Measurements from ENCODE around the gene PRDM5. TPM values are rescaled to one million over a fixed set of nuclear protein-coding genes. Genes with fewer than 3 reads are reported as not detected.
"Not testable (repeated sequence)": the region's sequence is repeated elsewhere in the genome, so short reads cannot be mapped to it uniquely, and the experiment has no call there.

PRDM5 gene
- total RNA-seq, 2 donors from 2014 or later: 9.6 to 36.3 TPM

DNA sequence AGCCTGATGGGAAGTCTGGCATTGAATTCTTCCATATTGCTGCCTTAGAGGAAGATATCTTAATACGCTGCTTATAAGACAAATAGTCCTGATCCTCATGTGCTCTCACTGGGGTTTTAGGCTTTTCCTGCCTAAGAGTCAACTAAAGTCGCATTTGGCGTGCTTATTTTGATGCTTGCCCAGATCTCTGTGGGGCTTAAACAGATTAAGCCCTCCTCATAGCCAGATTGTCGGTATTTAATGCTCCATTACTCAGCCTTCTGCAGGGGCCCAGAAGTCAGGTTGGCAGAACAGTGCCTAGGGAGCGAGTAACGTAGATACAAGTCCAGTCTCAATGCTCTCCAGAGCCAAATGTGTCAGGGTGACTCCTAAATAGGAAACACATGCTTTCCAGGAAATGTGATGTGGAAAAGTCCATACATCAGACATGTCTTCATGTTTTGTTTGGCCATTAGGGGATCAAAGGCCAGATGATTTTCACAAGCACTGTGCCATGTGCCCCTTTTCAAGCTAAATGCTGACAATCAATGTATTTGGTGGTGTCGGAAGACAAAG lies 262.8 kb downstream of the PRDM5 start:
- intact Hi-C loops (cut with DNase I): no loop called here
- 90 to 97% methylated on average over 7 of the region's 7 CpGs for WGBS, 2 donors
- no peak overlapping the region for H3K4me3 ChIP-seq
- H3K4me1 ChIP-seq: no peaks in the 10 kb centered on the region
- no peaks in the 10 kb centered on the region for H3K27me3 ChIP-seq
- DNase-seq (no peak), ATAC-seq (no peak)
- no peaks in the 10 kb centered on the region for H3K36me3 ChIP-seq (replicated peaks in 1 of 2; ENCODE audit: insufficient read depth in 1 of 2, low read depth in 2 of 2)
- H3K27ac ChIP-seq: no peak overlapping the region
- H3K9me3 ChIP-seq: no peaks in the 10 kb centered on the region
- no peak for TF ChIP-seq POLR2A (IDR thresholded peaks at IDR 0.05)
- TF ChIP-seq CTCF (IDR thresholded peaks at IDR 0.05): no peak

DNA sequence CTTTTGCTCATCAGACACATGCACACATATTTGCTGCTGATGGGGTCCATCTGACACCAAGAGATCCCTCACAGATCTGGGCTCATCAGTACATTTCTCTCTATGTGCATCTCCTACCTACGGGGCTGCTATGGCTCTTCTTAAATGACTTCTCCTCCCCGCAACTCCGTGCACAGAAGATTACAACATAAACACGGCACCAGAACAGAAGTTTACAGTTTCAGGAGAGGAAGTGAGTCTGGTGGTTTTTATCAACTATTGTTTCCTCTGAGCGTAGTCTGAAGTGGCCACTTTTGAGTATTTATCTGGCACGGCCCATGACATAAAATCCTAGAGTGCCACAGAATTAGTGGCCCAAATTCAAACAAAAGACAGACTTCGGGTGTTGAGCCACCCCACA lies 263.8 kb downstream of the PRDM5 start:
- 54 to 71% methylated on average over 7 of the region's 7 CpGs for WGBS, 2 donors
- Histone ChIP-seq H3K4me3 (no peak overlapping the region), H3K4me1 (no peaks in the 10 kb centered on the region), H3K36me3 (replicated peaks in 1 of 2; ENCODE audit: insufficient read depth in 1 of 2, low read depth in 2 of 2) (no peaks in the 10 kb centered on the region), H3K9me3 (no peaks in the 10 kb centered on the region), H3K27me3 (no peaks in the 10 kb centered on the region), H3K27ac (no peak overlapping the region)
- ATAC-seq (no peak), DNase-seq (no peak)
- intact Hi-C loops (cut with DNase I): no loop called here
- TF ChIP-seq CTCF (IDR thresholded peaks at IDR 0.05): no peak
- TF ChIP-seq POLR2A (IDR thresholded peaks at IDR 0.05): no peak

- ATAC-seq (no peak), DNase-seq (no peak)
- Histone ChIP-seq H3K27ac (no peak overlapping the region), H3K9me3 (no peaks in the 10 kb centered on the region), H3K4me1 (no peaks in the 10 kb centered on the region), H3K4me3 (no peak overlapping the region), H3K36me3 (replicated peaks in 1 of 2; ENCODE audit: insufficient read depth in 1 of 2, low read depth in 2 of 2) (no peaks in the 10 kb centered on the region), H3K27me3 (no peaks in the 10 kb centered on the region)
- no peak for TF ChIP-seq POLR2A (IDR thresholded peaks at IDR 0.05)
- no peak for TF ChIP-seq CTCF (IDR thresholded peaks at IDR 0.05)
- intact Hi-C loops (cut with DNase I): no loop called here
- WGBS, 2 donors: 84 to 85% methylated on average over 2 of the region's 2 CpGs
These were observed 268.5 kb downstream of the PRDM5 start for GRCh38 chr4:120653804-120654573.

DNA sequence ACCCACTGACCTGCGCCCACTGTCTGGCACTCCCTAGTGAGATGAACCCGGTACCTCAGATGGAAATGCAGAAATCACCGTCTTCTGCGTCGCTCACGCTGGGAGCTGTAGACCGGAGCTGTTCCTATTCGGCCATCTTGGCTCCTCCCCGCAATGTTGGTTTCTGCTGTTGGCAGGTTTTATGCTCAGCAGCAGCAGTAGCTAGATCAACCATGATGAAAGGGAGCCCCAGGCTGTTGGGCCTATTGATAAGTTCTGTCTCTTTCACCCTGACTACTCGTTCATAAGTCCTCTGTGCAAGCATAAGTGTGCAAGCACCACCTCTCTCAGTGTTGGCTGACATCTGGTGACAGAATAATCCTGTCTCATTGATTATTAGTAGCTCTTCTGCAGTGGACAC lies 274.2 kb downstream of the PRDM5 start:
- ATAC-seq; H3K36me3 ChIP-seq (replicated peaks in 1 of 2; ENCODE audit: insufficient read depth in 1 of 2, low read depth in 2 of 2); H3K4me1 ChIP-seq; H3K27ac ChIP-seq; intact Hi-C loops (cut with DNase I); H3K9me3 ChIP-seq; H3K4me3 ChIP-seq; H3K27me3 ChIP-seq; DNase-seq: not testable (repeated sequence)
- 89 to 96% methylated on average over 9 of the region's 10 CpGs for whole genome bisulfite sequencing, 2 donors

Small RNAs within 50 kb of the gene (small RNA-seq; reads per million reads assigned to genes)
- not detected for gene RNU6-550P

Other genes starting within 250 kb of the PRDM5 start
- under 1 TPM; 0.52 to 0.66 TPM for gene NDNF, start 149.8 kb upstream of the PRDM5 start, total RNA-seq
- gene TNIP3, start 241.6 kb upstream of the PRDM5 start, total RNA-seq: not detected

Data from body of pancreas (tissue), 4 donors.